ENCODE measurements around the gene SMARCAL1. TPM values are rescaled to one million over a fixed set of nuclear protein-coding genes. Genes with fewer than 3 reads are reported as not detected.

The SMARCAL1 gene
- total RNA-seq, 1 experiment from 2014 or later = 24.1 TPM

DNA sequence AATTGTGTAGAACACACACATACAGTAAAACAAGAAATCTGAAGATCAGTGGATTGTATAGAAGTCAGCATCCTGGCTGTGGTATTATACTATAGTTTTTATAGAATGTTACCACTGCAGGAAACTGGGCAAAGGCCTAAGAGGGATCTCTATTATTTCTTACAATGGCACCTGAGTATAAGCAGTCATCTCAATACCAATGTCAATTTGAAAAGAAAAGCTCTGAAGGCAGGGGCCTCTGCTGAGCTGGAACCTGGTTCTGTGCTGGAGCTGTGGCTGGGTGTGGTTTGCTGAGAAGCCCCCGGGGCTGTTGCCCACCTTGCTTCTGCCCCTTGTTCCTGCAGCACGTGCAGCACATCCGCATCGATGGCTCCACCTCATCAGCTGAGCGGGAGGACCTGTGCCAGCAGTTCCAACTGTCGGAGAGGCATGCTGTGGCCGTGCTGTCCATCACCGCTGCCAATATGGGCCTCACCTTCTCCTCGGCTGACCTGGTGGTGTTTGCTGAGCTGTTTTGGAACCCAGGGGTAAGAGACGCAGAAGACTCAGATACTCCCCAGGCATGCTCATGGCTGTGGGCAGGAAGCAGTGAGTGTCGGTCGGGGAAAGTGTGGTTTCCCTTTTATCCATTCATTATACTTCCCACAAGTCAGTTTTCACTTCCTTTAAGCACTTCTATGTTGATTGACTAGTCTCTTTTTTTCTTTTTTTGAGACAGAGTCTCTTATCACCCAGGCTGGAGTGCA, 62.8 kb downstream of the SMARCAL1 start:
- Mint-ChIP-seq H3K27ac (ENCODE audit: unreplicated experiment) (no peak overlapping the region), H3K4me3 (ENCODE audit: unreplicated experiment) (no peak overlapping the region), H3K27me3 (ENCODE audit: insufficient read depth, unreplicated experiment) (no peaks in the 10 kb centered on the region), H3K9me3 (ENCODE audit: unreplicated experiment) (no peaks in the 10 kb centered on the region), H3K36me3 (ENCODE audit: insufficient read depth, unreplicated experiment) (peaks cover 11% of the 10 kb centered on the region), H3K4me1 (ENCODE audit: low read depth, unreplicated experiment) (no peaks in the 10 kb centered on the region)
- ChIA-PET POLR2A (no interaction called here), CTCF (no interaction called here)
- Histone ChIP-seq H3K4me3 (ENCODE audit: low read depth, low read length) (no peak overlapping the region), H3K36me3 (ENCODE audit: control insufficient read depth, insufficient read depth, low read length) (no peaks in the 10 kb centered on the region), H3K4me1 (no peaks in the 10 kb centered on the region), H3K27me3 (replicated peaks; ENCODE audit: control insufficient read depth, insufficient read depth, low read length) (no peaks in the 10 kb centered on the region), H3K9me3 (no peaks in the 10 kb centered on the region)
- intact Hi-C loops (cut with micrococcal nuclease; ENCODE audit: unreplicated experiment) = no loop called here
- BruUV-seq (replicated peaks) = no TSS peak
- TF ChIP-seq, protein P1, sequence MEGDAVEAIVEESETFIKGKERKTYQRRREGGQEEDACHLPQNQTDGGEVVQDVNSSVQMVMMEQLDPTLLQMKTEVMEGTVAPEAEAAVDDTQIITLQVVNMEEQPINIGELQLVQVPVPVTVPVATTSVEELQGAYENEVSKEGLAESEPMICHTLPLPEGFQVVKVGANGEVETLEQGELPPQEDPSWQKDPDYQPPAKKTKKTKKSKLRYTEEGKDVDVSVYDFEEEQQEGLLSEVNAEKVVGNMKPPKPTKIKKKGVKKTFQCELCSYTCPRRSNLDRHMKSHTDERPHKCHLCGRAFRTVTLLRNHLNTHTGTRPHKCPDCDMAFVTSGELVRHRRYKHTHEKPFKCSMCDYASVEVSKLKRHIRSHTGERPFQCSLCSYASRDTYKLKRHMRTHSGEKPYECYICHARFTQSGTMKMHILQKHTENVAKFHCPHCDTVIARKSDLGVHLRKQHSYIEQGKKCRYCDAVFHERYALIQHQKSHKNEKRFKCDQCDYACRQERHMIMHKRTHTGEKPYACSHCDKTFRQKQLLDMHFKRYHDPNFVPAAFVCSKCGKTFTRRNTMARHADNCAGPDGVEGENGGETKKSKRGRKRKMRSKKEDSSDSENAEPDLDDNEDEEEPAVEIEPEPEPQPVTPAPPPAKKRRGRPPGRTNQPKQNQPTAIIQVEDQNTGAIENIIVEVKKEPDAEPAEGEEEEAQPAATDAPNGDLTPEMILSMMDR (IDR thresholded peaks at IDR 0.05; ENCODE audit: insufficient read depth in 1 of 2, low read depth in 1 of 2, low read length in 1 of 2, severe bottlenecking in 1 of 2, unreplicated experiment in 1 of 2) = no peak
- DNase-seq = no peak

DNA sequence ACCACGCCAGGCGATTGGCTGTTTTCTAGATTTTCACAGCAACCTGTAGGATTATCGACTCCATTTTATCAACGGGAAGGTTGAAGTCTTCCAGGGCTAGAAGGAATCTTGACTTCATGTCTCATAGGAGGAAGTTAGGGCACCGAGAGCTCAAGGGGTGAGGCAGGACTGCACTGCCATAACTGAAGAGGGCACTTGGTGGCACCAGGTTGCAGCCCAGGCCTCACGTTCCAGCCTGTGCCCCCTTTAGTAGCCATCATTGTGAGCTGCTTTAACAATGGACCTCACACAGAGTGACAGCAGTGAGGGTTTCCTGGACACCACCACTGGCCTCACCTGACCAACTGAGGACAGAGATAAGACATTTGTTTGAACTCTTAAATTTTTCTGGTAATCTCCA, 63.5 kb downstream of the SMARCAL1 start:
- ChIA-PET CTCF (no interaction called here), POLR2A (no interaction called here)
- intact Hi-C loops (cut with micrococcal nuclease; ENCODE audit: unreplicated experiment) = no loop called here
- Mint-ChIP-seq H3K9me3 (ENCODE audit: unreplicated experiment) (no peaks in the 10 kb centered on the region), H3K4me1 (ENCODE audit: low read depth, unreplicated experiment) (no peaks in the 10 kb centered on the region), H3K36me3 (ENCODE audit: insufficient read depth, unreplicated experiment) (peaks cover 17% of the 10 kb centered on the region), H3K4me3 (ENCODE audit: unreplicated experiment) (no peak overlapping the region), H3K27ac (ENCODE audit: unreplicated experiment) (no peak overlapping the region), H3K27me3 (ENCODE audit: insufficient read depth, unreplicated experiment) (no peaks in the 10 kb centered on the region)
- DNase-seq = no peak
- no TSS peak for BruUV-seq (replicated peaks)
- no peaks in the 10 kb centered on the region for H3K9me3 ChIP-seq
- no peaks in the 10 kb centered on the region for H3K36me3 ChIP-seq (ENCODE audit: control insufficient read depth, insufficient read depth, low read length)
- no peaks in the 10 kb centered on the region for H3K27me3 ChIP-seq (replicated peaks; ENCODE audit: control insufficient read depth, insufficient read depth, low read length)
- H3K4me1 ChIP-seq = no peaks in the 10 kb centered on the region
- TF ChIP-seq, protein P1 (IDR thresholded peaks at IDR 0.05; ENCODE audit: insufficient read depth in 1 of 2, low read depth in 1 of 2, low read length in 1 of 2, severe bottlenecking in 1 of 2, unreplicated experiment in 1 of 2) = no peak
- H3K4me3 ChIP-seq (ENCODE audit: low read depth, low read length) = no peak overlapping the region

DNA sequence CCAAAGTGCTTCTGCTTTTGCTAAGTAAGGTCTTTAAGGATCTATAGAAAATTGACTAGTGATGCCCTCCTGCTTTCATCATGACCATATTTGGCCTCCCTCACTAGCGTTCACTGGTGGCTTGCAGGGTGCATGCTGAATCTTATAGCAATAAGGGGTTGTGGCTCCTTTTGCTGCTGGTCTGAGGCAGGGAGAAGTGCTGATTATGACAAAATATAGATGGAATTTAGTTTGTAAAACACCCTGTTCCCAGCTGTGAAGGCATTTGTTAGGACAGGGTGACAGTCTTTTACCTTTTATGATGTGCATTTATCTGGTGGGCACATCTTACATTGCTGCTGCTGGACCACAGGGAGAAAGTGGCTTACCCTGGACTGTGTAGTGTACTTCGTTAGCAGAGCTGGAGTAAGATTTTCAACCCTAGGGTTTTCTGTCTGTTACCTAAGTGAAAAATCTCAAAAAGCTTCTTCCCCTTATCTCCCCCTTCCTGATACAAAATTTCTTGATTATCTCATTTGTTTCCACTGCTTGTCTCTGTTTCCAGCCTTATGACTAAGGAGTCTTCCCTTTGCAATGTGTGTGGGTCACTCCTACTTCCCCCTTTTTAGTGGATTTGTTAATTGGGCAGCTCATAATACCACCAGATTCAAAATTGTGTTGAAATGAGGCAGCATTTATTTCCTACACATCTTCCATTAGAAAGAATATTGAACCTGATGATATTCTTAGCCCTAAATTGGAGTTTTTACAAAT, 65.2 kb downstream of the SMARCAL1 start:
- ChIA-PET POLR2A (no interaction called here), CTCF (no interaction called here)
- no peaks in the 10 kb centered on the region for H3K27me3 Mint-ChIP-seq (ENCODE audit: insufficient read depth, unreplicated experiment)
- TF ChIP-seq, protein P1 (IDR thresholded peaks at IDR 0.05; ENCODE audit: insufficient read depth in 1 of 2, low read depth in 1 of 2, low read length in 1 of 2, severe bottlenecking in 1 of 2, unreplicated experiment in 1 of 2) = no peak
- BruUV-seq (replicated peaks) = no TSS peak
- intact Hi-C loops (cut with micrococcal nuclease; ENCODE audit: unreplicated experiment) = no loop called here
- H3K4me1 Mint-ChIP-seq (ENCODE audit: low read depth, unreplicated experiment) = no peaks in the 10 kb centered on the region
- Histone ChIP-seq H3K27me3 (replicated peaks; ENCODE audit: control insufficient read depth, insufficient read depth, low read length) (no peaks in the 10 kb centered on the region), H3K36me3 (ENCODE audit: control insufficient read depth, insufficient read depth, low read length) (no peaks in the 10 kb centered on the region), H3K4me1 (no peaks in the 10 kb centered on the region), H3K4me3 (ENCODE audit: low read depth, low read length) (no peak overlapping the region), H3K9me3 (no peaks in the 10 kb centered on the region)
- no peak for DNase-seq
- H3K9me3 Mint-ChIP-seq (ENCODE audit: unreplicated experiment) = no peaks in the 10 kb centered on the region
- no peak overlapping the region for H3K27ac Mint-ChIP-seq (ENCODE audit: unreplicated experiment)
- H3K4me3 Mint-ChIP-seq (ENCODE audit: unreplicated experiment) = no peak overlapping the region
- peaks cover 17% of the 10 kb centered on the region for H3K36me3 Mint-ChIP-seq (ENCODE audit: insufficient read depth, unreplicated experiment)
